AG10803 (cell line): ENCODE data around the gene OR2T8.

Experiments used
- DNase-seq: peaks from one replicate; pipeline ENCODE4 v3.0.0; 2010; ENCODE audit warnings: low read depth
- H3K4me3 ChIP-seq: 2 replicates; pipeline ENCODE4 v1.5.1; 2011; ENCODE audit warnings: mild to moderate bottlenecking, low read length, control low read depth
- TF ChIP-seq, protein P1 (sequence below): conservative IDR thresholded peaks from 2 replicates; pipeline ENCODE4 v1.5.1; 2011; ENCODE audit warnings: mild to moderate bottlenecking, low read length, control low read depth, inconsistent platforms

The OR2T8 gene, protein sequence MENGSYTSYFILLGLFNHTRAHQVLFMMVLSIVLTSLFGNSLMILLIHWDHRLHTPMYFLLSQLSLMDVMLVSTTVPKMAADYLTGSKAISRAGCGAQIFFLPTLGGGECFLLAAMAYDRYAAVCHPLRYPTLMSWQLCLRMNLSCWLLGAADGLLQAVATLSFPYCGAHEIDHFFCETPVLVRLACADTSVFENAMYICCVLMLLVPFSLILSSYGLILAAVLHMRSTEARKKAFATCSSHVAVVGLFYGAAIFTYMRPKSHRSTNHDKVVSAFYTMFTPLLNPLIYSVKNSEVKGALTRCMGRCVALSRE

DNA sequence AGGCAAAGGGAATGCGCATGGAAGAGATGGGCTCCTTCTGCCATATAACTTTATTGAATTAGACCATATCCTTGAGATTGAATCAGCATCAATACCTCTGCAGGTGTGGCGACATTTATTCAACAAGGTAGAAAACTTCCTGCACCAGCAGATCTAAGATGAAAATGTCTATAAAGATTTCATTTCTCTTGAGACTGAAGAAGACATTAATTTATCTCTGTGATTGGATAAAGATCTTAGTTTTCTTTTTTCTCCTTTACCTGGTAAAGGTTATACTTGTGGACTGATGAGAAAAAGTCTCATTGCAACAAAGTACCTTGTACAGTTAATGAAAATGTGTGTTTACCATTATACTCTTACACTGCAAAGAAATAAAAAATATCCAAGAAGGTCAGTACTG is at the start of gene OR2T8:
TSS of gene OR2T8 (plus strand) at position 301 of the 400 bp plus-strand sequence. CDS start 766 bp downstream, outside the sequence.
- H3K4me3 ChIP-seq: no peak within 1 kb of the TSS
- no peak for DNase-seq
- TF ChIP-seq, protein P1, sequence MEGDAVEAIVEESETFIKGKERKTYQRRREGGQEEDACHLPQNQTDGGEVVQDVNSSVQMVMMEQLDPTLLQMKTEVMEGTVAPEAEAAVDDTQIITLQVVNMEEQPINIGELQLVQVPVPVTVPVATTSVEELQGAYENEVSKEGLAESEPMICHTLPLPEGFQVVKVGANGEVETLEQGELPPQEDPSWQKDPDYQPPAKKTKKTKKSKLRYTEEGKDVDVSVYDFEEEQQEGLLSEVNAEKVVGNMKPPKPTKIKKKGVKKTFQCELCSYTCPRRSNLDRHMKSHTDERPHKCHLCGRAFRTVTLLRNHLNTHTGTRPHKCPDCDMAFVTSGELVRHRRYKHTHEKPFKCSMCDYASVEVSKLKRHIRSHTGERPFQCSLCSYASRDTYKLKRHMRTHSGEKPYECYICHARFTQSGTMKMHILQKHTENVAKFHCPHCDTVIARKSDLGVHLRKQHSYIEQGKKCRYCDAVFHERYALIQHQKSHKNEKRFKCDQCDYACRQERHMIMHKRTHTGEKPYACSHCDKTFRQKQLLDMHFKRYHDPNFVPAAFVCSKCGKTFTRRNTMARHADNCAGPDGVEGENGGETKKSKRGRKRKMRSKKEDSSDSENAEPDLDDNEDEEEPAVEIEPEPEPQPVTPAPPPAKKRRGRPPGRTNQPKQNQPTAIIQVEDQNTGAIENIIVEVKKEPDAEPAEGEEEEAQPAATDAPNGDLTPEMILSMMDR: no peak

DNA sequence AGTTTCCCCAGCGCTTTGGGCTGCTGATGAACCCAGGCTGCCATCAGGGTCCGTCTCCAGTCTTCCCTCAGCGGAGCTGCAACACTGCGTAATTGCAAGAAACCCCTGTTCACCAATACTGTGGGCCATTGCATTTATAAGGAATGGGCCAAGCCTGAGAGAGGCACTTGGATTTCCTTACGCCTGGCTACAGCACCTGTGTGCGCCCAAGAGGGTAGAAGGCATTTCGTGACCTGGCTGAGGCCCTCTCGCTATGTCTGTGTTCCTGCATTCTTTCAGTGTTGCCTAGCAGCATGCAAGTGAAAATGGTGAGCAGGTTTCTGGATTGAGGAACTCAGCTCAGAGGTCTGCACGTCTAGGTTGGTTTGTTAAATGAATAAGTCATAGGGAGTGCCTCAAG is 36.7 kb upstream of the OR2T8 start:
- no peak for DNase-seq
- TF ChIP-seq, protein P1: no peak
- H3K4me3 ChIP-seq: no peak overlapping the region

DNA sequence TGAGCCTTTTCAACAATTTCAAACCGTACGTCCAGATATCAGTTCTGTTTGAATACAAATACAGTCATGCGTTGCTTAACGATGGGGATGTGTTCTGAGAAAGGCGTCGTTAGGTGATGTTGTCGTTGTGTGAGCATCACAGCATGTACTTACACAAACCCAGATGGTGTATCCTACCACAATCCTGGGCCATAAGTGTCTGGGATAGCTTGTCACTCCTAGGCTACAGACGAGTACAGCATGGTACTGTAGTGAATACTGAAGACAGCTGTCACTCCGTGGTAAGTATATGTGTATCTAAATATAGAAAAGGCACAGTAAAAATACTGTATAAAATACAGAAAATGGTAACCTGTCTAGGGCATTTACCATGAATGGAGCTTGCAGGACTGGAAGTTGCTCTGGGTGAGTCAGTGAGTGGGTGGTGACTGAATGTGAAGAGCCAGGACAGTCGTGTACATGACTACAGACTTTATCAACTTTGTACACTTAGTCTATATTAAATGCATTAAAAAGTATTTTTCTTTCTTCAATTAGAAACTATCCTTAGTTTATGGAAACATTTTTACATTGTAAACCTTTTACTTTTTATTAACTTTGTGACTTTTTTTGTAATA is 35.1 kb upstream of the OR2T8 start:
- TF ChIP-seq, protein P1: no peak
- no peak for DNase-seq
- H3K4me3 ChIP-seq: no peak overlapping the region

DNA sequence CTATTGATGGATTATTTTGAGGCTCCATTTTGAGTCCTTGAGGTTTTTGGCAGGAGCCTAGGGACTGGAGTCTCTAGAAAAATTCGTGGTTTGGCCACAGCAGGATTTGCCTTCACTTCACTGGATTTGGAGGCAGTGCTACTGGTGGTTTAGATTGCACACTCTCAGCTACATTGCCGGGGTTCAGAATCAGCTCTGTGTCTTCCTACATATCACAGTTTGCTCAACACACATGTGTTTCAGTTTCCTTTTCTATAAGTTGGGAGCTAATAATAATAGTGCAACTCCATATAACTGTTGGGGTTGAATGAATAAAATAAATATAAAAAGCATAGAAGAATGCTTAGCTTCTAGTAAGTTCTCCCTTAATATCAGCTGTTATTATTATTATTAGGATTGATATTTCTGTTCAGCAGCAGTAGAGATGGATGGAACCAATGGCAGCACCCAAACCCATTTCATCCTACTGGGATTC is 24.9 kb upstream of the OR2T8 start, which contains the start of gene OR2W3:
TSS of gene OR2W3 (plus strand) at position 425 of the 475 bp plus-strand sequence. CDS start at position 425, 0 bp downstream.
- no peak within 1 kb of the TSS for H3K4me3 ChIP-seq
- TF ChIP-seq, protein P1: no peak
- DNase-seq: no peak

DNA sequence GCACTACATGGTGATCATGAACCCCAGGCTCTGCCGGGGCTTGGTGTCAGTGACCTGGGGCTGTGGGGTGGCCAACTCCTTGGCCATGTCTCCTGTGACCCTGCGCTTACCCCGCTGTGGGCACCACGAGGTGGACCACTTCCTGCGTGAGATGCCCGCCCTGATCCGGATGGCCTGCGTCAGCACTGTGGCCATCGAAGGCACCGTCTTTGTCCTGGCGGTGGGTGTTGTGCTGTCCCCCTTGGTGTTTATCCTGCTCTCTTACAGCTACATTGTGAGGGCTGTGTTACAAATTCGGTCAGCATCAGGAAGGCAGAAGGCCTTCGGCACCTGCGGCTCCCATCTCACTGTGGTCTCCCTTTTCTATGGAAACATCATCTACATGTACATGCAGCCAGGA is 24.1 kb upstream of the OR2T8 start:
- H3K4me3 ChIP-seq: no peak overlapping the region
- TF ChIP-seq, protein P1: no peak
- no peak for DNase-seq

DNA sequence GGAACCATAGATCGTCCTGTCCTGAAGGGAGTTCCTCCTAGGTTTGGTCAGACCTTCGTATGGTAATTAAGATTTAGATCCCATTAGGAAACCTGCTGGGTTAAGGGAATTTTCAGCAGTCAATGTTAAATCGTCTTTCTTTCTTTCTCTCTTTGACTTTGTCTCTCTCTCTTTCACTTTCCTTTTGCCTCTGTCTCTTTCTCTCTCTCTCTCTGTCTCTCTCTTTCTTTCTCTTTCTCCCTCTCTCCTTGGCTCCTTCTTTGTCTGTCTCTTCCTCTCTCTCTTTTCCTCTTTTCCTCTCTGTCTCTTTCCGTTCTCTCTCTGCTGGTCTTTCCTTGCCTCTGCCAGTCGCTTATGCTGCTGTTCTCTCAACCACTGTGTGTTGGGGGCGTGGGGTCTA is 15.9 kb upstream of the OR2T8 start:
- no peak for DNase-seq
- TF ChIP-seq, protein P1: no peak
- no peak overlapping the region for H3K4me3 ChIP-seq

DNA sequence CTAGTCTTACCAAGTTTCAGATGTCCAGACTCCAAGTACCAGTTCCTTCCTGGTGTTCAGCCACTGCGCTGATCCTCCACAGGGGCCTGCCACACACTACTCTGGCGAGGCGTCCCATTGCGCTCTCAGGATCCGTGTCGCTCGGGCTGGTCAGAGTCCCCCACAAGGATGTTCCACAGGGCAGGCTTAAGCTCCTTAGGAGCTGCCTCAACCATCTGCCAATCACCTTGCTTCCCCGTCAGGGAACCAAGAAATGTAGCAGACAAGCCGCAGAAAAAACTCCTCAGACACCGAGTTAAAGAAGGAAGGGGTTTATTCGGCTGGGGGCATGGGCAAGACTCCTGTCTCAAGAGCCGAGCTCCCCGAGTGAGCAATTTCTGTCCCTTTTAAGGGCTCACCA is 14.9 kb upstream of the OR2T8 start:
- TF ChIP-seq, protein P1: no peak
- DNase-seq: no peak
- no peak overlapping the region for H3K4me3 ChIP-seq
